Right ventricle myocardium inferior (tissue), 1 donor: Measurements from ENCODE around the gene PSTPIP2. TPM values are rescaled to one million over a fixed set of nuclear protein-coding genes. Genes with fewer than 3 reads are reported as not detected.

ENCODE experiments used
- ATAC-seq: fragments of 200-7000 bp; cut with Tn5 transposase; one replicate; pipeline ENCODE4 v1.9.1; 2020; ENCODE audit warnings: mild to moderate bottlenecking, moderate library complexity
- DNase-seq: peaks from one replicate; pipeline ENCODE4 v3.0.0; 2021; ENCODE audit errors: missing footprints
- intact Hi-C: fragments of 100-400 bp; cut with DNase I; formaldehyde crosslinking; loops from one replicate; pipeline ENCODE4 v1.11.0; 2022
- total RNA-seq: library from RNA; stranded (reverse); fragmentation: NEBNext Ultra II Directional; extraction: Animal tissue kit (Norgen Biotek cat#: 25700); gene quantifications from one replicate; pipeline ENCODE4 v1.2.1, GENCODE V29; 2021
- donor health status: DM: no; HTN: yes; CAD: no; lungs with severe emphysema.

PSTPIP2 gene
- total RNA-seq, 1 donor from 2014 or later, result 2.0 TPM

GRCh38 chr18:46046688-46047087 lies 25.4 kb downstream of the PSTPIP2 start:
- no peak for DNase-seq
- ATAC-seq, result no peak
- intact Hi-C loops, result no loop called here

- intact Hi-C loops, result no loop called here
- ATAC-seq (no peak), DNase-seq (no peak)
Measured at GRCh38 chr18:46046126-46046525, 25.9 kb downstream of the PSTPIP2 start.

DNA sequence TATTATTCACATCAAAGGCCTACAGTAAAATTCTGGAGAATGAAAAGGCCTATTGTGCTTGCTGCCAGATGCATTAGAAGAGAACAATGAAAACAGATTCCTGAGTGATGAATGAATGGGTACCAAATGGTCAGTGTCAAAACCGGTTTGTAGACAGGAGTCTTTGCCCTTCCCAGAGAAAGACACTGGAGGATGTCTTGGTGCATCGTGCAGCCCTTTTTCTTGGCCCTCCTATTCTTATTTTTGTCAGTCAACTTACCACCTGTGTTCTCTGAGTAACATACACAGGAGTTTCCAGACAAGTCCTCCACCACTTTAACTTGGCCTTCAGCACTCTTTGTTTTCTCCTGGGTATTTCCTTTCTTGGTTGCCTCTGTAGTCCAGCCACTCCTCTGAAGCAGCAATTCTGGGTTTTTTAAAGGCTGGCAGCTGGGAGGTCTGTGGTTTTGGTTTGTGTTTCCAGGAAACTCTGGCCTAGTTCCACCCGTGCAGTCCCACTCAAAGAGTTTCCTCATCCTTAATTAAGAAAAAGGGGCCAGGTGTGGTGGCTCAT lies 29.4 kb downstream of the PSTPIP2 start:
- intact Hi-C loops, result no loop called here
- ATAC-seq (no peak), DNase-seq (no peak)

DNA sequence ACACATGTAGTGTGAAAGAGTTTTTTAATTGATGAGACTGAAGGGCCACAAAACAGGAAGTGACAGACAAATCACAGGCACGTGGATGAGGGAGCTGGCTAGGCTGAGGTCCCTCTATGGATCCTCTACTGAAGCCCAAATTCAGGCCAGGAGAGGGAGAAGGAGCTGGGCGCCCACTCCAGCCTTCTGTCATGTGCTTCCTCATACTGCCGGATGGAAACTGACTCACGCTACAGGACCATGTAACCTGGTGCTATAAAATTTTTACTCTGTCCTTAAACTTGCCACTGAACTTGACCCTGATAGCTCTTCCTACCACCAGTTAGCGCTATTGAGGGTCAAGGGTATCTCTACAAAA lies 31.3 kb downstream of the PSTPIP2 start:
- DNase-seq, result no peak
- ATAC-seq, result peak; percentile 23
- intact Hi-C loops, result loop anchor here (2.0 kb wide), 1 partner anchor 22 kb away; no protein-coding TSS in a partner anchor

DNA sequence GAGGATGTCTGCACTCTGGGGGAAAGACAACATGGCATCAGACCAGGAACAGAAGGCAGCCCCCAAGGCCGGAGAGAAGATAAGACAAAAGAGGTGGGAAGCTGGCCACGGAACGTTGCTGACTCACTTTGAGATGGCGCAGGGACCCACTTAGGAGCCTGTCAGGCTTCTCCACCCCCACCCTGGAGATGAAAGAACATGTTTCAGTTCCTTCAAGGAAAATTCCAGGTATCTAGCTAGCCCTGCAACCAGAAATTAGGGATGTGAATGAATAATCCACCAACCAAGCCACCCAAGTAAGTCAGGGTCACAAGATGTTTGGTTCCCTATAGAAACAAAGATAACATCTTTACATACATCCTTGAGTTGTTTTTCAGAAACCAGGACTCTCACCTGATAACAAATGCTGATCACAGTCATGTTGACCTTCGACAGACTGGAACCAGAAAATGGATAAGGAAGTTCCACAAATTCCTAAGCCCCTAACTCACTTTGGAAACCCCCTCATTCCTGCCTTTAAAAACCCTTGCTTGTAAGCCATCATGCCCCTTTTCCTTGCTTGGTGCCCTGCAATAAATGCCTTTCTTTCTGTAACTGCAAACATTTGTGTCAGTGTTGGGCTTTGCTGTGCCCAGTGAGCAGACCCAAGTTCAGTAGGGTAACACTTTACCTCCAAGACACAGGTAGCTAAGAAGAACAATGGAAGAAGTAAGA lies 31.9 kb downstream of the PSTPIP2 start:
- ATAC-seq (no peak), DNase-seq (no peak)
- intact Hi-C loops, result loop anchor here (2.0 kb wide), 1 partner anchor 21 kb away; no protein-coding TSS in a partner anchor

- intact Hi-C loops, result no loop called here
- ATAC-seq, result peak; percentile 44
- DNase-seq, result no peak
Measured at GRCh38 chr18:46037512-46038305, 34.4 kb downstream of the PSTPIP2 start.

GRCh38 chr18:46035696-46036680 lies 36.1 kb downstream of the PSTPIP2 start:
- intact Hi-C loops, result no loop called here
- DNase-seq (no peak), ATAC-seq (no peak)

DNA sequence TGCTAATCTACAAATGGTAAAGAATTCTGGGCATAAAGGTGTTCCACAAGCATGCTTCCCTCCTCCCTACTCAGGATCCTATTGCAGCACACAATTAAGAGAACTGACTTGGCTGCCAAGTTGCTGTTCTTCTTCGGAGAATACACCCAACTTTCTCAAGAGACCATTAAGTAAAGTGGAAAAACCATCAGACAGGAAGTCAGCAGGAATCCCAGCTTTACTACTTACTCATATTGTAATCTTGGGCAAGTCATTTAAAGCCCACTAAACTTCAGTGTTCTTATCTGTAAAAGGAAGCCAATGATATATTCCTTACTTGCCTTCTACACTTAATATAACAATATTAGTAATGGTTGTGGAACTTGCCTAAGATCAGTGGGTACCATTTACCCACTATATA lies 37.8 kb downstream of the PSTPIP2 start:
- DNase-seq, result no peak
- intact Hi-C loops, result no loop called here
- no peak for ATAC-seq

DNA sequence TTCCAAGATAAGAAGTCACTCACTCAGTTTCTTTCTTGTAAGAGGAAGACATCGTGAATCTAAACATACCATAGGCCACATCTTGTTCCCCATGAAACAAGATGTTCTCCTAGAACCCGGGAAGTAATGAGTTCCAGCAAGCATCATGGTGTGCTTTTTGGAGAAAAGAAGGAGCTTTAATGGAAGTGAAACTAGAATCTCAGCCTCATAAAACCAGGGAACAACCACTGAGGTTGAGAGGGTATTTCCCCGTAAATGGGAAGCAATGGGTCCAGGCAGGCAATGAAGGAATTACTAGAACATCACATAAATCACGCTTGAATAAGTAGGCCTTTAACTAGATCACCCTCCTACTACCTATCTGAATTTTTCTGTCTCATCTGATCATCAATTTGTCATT lies 40.3 kb downstream of the PSTPIP2 start:
- ATAC-seq, result no peak
- intact Hi-C loops, result no loop called here

DNA sequence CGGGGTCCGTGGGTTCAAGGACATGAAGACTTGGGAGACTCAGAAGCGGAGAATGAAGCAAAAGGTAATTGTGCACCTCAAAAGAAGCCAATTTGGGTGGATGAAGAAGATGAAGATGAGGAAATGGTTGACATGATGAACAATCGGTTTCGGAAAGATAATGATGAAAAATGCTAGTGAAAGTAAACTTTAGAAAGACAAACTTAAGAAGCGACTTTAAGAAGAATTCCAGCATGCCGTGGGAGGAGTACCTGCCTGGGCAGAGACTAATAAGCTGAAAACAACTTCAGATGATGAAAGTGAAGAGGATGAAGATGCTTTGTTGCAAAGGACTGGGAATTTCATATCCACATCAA lies 43.5 kb downstream of the PSTPIP2 start:
- ATAC-seq, result no peak
- intact Hi-C loops, result no loop called here
- DNase-seq, result no peak

More for the DNA sequence above, 40.3 kb downstream of the PSTPIP2 start:
- DNase-seq, result no peak

- no peak for ATAC-seq
- DNase-seq, result no peak
- intact Hi-C loops, result loop anchor here (2.0 kb wide), 1 partner anchor 21 kb away; no protein-coding TSS in a partner anchor
Measured at GRCh38 chr18:46019936-46020335, 52.1 kb downstream of the PSTPIP2 start.

DNA sequence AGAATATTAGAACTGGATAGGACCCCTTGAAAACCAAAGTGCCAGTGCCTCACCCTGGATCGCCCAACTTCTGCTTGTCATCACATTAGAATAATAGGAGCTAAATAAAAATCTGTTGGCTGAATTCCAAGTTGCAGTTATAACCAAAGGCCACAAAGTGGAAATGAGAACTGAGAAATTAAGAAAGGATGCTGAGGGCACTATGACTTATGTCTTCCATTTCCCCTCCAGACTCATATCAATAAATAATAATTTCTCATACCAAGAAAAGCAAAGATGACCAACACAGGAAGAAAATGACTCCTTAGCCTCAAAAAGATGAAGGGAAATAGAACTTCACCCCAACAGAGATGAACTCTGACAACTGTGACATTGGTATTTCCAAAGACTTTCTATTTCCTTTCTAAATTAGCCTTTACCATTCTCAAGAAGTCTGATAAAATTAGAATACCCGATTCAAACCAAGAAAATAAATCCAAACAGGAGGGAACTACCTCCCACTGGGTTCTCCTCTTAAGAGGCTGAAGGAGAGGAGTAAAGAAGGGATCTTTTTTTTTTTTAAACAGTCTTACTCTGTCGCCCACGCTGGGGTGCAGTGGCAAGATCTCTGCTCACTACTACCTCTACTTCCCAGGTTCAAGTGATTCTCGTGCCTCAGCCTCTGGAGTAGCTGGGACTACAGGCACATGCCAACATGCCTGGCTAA lies 58.4 kb downstream of the PSTPIP2 start:
- intact Hi-C loops, result no loop called here
- DNase-seq (no peak), ATAC-seq (no peak)

- DNase-seq (no peak), ATAC-seq (peak; percentile 27)
- intact Hi-C loops, result loop anchor here (1.0 kb wide), 1 partner anchor 15 kb away; no protein-coding TSS in a partner anchor
Measured at GRCh38 chr18:46010676-46011075, 61.4 kb downstream of the PSTPIP2 start.

- intact Hi-C loops, result loop anchor here (1.0 kb wide), 1 partner anchor 15 kb away; no protein-coding TSS in a partner anchor
- no peak for DNase-seq
- ATAC-seq, result no peak
Measured at GRCh38 chr18:46010050-46010449, 62.0 kb downstream of the PSTPIP2 start.

DNA sequence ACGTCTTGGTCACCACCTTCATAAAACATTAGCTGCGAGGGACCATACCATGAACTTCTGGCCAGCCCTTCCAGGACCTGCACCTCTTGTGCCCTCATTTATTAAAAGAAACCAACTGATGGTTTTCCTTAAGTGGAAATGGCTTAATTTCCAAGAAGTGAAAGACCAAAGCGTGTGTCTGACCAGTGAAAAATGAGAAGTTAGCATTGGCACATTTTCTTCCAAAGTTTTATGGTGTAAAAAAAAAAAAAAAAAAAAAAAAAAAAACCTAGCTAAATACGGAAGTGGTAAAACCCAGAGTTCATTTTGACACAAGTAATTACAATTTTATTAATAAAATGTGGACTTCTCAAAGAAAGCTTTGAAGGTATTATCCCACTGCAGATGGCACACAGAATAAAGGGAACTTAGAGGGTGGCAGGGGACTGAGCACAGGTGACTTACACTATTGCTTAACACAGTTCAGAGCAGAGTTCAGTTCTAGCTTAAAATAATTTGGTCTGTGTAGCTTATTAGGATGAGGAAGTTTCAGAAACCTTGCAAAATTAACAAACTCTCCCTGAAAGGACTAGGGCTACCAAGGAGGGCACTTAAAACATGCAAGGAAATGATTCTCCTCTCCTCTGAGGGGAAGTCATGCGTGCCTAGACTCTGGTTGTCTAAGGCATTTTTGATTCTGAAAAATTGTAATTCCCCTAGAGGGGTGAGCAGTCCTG lies 62.8 kb downstream of the PSTPIP2 start:
- intact Hi-C loops, result loop anchor here (2.0 kb wide), 1 partner anchor 44 kb away; no protein-coding TSS in a partner anchor
- DNase-seq (no peak), ATAC-seq (peak; percentile 59)

DNA sequence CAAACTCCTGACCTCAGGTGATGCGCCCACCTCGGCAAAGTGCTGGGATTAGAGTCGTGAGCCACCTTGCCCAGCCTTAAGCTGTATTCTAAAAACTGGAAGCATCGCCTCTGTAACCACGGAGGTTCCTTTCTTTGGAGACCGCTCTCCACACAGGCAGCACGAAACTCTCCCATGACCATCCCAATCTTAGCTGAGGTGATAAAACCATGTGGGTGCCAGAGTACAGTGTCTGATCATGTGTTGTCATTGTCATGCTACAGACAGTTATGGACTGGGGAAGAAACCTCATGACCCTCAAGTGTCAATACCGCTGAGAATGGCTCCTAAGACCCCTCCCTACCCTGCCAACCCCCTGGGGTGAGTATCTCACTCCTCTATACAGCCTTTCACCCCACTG lies 63.5 kb downstream of the PSTPIP2 start:
- intact Hi-C loops, result loop anchor here (2.0 kb wide), 1 partner anchor 44 kb away; no protein-coding TSS in a partner anchor
- no peak for ATAC-seq
- no peak for DNase-seq

- DNase-seq (no peak), ATAC-seq (no peak)
- intact Hi-C loops, result no loop called here
Measured at GRCh38 chr18:46007165-46007564, 64.9 kb downstream of the PSTPIP2 start.
